HG02798 (cell line): ENCODE results near the gene FAM81A.
"Not testable (repeated sequence)": the region's sequence is repeated elsewhere in the genome, so short reads cannot be mapped to it uniquely, and the experiment has no call there.

Experiments used
- ATAC-seq: cut with Tn5 transposase; IDR thresholded peaks from one replicate; pipeline ENCODE4 v1.9.1; 2021; ENCODE audit warnings: mild to moderate bottlenecking; ENCODE audit not compliant: unreplicated experiment, poor library complexity

FAM81A gene

DNA sequence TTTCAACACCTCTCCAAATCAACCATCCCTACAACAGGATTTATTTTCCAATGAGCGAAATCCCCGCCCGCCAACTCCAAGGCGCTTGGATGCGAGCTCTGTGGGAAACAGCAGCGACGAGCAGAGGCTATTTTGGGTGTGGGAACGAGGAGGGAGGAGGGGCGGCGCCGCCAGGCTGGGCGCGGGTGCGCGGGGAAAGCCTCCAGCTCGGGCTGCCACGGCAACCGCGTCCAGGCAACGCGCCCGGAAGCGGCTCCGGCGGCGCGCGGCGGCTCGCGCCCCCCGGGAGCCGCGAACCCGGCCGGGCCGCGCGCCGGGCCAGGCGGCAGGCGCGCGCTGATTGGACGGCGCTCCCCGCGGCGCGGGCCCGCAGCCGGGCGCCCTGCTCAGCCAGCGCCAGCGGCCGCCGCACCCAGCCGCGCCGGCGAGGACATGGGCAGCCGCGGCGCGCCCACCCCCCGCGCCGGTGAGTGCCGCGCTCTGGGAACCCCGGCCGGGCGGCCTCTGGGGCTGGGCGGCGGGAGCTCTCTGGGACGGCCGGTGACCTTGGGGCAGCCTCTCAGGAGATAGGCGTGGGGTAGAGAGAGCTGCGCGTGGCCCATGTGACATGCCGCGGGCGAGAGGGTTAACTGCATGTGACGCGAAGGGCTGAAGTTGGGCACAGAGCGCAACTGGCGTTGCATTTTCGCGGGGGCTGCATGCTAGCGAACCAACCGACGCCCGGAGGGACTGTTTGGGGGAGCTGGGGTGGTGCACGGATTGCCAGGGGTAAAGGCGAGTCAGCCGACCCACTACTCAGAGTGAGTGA, at the start of gene FAM81A:
Gene FAM81A (plus strand): TSS at position 370 of the 808 bp plus-strand sequence. CDS start 20,441 bp downstream, outside the sequence.
- peak; percentile 79 for ATAC-seq

DNA sequence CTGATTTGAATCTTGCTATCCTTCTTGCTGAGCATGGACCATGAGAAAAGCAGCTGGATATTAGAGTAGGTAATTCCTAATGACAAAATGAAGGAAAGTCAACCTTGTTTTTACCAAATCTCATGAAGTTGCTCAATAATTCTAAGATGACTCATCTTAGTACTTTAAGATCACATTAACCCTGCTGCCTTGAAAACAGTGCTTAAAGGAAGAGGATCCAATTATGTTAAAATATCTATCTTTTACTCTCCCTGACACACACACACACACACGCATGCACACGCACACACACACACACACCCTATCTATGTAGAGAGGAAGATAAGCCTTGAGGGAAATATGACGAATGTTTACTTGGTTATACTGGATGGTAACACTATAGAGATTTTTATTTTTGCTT, 49.3 kb upstream of the FAM81A start:
- no peak for ATAC-seq

DNA sequence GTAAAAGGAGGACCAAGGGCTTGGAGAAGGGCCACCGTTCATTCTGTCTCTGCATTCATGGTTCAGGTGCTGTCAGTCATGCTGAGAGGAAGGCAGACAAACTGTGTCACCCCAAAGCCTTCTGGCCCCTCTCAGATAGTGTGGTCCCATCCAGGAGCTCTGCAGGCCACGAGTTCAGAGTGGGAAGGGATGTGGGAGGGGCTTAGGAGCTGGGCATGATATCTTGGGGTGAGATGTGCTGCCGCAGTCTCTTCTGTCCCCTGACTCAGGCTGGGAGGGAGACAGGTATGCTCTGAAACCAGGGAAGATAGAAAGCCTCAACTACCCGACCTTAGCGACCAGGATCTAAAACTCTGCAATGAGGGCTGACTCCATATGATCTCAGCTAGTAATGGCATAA, 45.7 kb upstream of the FAM81A start:
- ATAC-seq, result no peak

DNA sequence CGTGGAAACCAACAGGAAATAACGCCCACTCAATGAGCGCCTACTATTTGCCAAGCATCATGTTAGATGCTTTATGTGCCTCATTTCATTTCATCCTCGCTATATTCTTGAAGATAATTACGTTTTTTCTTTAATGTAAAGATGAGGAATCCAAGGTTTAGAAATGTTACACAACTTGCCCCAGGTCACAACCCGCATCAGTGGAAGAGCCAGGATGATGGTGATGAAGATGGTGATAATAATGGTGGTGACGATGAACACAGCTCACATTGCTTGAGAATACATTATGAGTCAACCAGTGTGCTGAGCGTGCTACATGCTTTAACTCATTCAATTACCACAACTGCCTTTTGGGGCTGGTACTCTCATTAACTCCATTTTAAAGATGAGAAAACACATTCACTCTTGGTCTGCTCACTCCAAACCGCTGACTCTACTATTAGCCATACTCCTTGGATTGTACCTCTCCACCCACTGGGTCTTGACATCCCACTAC, 43.8 kb upstream of the FAM81A start:
- ATAC-seq, result no peak

DNA sequence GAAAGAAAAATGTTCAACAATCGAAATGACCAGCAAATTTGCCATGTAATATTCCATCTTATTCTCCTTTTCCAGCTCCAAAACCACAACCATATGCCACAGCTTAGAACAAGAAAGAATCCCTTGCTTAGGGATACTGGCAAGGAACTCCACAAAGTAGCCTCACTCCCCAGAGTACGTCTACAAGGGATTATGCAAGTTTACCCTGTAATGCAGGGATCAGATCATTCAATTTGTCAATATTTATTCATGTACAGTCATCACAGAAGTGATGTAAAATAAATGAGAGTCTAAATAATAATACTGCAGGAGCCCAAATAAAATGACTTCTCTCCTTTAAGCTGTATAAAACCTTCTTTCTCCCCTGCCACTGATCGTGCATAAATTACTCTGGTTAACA, 41.8 kb upstream of the FAM81A start:
- no peak for ATAC-seq

DNA sequence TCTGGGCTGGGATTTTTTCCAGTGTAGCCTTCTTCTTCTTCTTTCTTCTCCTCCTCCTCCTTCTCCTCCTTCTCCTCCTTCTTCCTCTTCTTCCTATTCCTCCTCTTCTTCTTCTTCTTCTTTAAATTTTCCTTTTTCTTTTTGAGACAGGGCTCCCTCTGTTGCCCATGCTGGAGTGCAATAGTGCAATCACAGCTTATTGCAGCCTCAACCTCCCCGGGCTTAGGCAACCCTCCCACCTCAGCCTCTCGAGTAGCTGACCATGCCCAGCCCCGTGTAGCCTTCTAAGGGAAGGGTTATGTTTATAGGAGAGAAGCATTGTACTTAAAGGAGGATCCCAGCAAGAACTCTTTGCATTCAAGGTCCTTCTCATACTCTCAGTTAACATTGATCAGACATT, 41.3 kb upstream of the FAM81A start:
- no peak for ATAC-seq

DNA sequence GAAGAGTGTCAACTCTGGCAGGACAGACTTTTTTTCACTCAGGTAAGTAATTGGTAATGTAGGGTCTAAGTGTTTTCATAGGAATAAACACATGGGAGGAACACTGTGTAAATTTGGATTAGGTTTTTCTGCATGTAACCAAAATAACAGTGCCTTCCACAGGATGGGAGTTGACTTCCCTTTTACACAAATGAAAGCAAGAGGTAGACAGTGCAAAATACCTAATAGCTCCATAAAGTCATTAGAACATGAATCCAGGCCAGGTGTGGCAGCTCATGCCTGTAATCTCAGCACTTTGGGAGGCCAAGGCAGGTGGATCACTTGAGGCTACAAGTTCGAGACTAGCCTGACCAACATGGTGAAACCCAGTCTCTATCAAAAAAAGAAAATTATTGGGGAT, 39.8 kb upstream of the FAM81A start:
- no peak for ATAC-seq

DNA sequence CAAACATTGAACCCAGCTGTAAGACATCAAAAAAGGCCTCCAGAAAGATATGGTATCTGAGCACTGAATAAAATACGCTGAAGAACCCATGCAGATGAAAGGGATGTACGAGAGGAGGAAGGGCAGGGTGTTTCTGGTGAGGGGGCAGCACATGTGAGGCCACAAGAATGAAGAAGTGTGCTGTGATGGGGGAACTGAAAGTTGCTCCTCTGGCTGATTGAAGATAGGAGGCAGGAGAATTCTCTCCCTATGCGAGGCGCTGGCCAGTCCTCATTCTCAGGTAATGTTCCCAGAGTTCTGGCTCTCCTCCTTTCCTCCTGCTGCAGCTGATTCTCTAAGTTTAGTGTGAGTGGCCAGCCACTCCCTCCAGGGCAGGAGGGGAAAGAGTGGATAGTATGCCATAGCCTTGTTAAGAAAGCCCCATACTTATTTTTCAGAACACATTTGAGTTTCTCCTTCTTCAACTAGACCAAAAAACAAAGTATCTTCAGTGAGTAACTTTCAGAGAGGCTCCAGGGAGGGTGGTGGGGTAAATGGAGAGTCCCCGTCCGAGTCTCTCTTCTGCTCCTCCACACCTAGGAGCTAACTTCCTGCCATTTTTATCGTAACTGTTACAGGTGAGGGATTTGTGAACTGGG, 38.4 kb upstream of the FAM81A start:
- peak; percentile 77 for ATAC-seq

DNA sequence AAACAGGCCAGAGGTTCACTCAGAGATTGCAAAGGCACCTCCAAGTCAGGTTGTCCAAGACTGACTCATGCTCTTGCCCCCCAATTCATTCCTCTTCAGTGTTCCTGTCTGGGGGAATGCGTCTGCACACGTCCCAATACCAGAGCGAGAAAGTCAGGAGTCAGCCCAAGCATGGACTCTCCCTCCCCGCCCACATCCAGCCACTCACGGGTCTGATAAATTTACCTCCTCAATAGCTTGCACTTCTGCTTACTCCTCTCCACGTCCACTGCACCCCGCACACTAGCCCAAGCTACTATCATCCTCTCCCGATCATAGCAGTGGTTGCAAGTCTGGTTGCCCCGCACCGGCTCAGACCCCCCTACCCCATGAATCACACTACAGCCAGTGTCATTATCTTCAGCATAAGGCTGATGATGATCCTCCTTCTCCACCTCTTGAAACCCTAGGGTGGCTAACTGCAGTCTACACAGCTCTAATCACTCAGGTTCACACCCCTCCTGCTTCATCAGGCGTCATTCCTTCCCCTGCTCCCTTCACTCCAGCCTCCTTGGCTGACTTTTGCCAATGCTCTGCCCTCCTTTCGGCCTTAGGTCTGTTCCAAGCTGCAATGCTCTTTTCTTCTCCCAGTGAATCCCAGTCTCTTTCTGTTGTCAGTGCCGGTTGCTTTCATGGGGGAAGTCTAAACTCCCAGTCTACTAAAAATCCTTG, 37.7 kb upstream of the FAM81A start:
- peak; percentile 13 for ATAC-seq

DNA sequence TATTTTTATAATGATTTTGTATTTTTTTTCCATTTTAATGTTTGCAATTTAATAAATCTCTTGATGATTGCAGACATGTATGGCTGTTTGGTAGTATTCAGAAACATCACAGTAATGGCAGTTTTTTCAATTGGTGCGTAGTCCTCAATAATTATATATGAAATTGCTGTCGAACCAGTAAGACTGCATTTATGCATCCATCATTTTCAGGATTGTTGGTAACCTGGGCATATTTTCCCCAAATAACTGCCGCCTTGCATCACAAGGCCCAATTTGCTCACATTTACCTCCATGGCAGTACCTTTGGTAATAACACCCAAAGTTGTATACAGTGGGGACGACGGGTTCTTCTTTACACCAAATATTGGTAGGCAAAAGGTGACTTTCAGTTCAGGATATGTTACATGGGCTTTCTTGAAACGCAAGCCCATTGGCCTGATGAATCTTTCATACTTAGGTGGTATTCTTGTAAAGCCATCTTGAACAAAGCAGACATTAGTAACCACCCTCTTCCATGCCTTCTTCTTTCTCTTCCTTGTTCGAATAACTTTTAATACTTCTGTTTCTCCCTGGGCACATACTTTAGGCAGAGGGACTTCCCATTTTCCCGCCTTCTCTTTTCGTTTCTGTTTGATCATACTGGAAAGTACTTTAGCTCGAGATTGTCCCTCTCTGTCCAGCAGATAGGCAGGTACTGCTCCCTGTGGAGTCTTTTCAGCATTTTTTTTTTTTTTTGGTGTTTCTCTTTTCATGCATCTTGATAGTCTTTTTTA, 36.7 kb upstream of the FAM81A start:
- not testable (repeated sequence) for ATAC-seq

DNA sequence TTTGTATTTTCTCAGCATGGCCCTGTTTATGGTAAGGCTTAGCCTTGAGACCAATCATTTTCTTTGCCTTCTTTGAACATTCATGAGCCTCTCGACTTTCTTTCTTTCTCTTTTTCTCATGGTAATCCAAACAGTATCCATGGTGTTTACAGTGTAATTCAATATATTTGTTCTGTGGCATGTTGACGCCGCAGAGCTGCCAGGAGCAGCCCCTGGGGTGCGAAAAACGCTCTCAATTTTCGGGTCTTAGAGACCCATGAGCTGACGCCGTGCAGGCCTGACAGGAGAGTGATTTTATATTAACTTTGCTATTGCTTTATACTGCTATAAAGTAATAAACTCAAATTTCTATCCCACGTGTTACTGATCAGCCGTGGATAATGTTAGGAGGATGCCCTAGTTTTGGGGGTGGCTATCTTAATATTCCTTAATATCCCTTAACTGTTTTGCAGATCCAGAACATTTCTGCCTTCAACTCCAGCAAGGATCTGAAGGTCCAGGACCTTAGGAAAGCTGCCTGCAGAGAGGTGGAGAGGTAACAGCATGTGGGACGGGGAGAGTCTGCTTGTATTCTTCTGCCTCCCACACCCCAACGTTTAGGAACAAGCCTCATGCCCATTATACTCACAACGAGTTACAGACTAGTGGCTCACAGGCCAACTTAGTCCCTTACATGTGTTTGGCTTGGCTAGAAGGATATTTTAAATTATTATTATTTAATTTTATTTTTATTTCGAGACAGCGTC, 36.0 kb upstream of the FAM81A start:
- no peak for ATAC-seq

DNA sequence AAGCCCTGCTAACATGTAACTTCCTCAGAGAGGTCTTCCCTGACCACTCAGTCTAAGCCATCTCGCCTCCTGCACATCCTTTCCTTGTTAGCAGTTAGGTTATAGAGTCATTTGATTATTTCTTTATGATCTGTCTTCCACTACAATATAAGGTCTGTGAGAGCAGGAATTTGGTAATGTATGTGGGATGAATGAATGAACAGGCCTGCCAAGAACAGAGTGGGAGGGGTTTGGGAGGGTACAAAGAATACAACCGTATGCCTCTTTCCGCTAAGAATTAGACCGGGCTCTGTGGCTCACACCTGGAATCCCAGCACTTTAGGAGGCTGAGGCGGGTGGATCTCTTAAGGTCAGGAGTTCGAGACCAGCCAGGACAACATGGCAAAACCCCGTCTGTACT, 32.9 kb upstream of the FAM81A start:
- no peak for ATAC-seq

DNA sequence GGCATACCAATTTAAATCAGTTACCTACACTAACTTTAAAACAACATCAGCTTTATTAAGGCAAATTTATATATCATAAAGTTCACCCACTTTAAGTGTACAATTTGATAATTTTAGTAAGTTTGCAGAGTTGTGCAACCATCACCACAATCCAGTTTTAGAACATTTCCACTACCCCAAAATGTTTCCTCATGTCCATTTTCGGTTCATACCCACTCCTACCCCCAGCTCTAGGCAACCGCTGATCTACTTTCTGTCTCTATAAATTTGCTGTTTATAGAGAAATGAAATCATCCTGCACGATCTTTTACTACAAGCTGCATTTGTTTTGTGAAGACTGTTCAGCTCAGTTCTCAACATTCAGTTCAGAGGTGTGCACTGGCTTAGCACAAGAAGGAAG, 31.5 kb upstream of the FAM81A start:
- ATAC-seq, result peak; percentile 40

DNA sequence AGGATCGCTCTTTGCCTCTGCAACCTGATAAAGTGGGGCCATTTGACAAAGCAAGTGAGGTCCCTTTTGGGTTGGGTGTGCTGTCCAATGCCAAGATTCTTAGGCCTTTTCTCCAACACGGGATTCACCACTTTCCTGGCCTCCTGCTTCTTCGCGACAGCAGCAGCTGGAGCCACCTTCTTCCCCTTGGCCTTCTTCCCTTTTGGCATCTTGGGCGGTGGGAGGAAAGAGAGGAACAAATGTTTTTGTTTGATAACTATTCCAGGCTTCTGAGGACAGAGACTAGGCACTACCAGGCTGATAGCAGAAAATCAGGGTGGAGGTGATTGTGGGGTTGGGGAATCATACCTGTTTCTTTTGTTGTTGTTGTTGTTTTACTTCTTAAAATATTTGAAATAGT, 30.0 kb upstream of the FAM81A start:
- ATAC-seq, result no peak

DNA sequence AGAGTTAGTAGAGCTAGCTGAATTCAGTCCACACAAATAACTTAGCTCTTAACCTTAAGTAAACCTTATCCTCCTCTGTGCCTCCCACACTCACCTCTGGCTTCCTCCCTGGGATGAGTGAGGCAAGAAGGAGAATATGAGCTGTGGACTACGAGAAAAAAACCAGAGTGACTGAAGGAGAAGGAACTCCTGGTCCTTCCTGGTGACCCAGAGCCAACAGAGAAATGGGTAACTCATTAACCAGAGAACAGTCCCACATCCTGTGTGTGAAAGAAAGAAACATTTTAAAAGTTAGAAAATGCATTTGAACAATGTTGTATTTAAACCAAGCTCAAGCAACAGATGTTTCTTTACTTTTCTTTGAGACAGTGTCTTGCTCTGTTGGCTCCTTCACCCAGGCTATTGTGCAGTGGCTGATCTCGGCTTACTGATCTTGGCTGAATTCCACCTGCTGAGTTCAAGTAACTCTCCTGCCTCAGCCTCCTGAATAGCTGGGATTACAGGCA, 27.5 kb upstream of the FAM81A start:
- no peak for ATAC-seq

DNA sequence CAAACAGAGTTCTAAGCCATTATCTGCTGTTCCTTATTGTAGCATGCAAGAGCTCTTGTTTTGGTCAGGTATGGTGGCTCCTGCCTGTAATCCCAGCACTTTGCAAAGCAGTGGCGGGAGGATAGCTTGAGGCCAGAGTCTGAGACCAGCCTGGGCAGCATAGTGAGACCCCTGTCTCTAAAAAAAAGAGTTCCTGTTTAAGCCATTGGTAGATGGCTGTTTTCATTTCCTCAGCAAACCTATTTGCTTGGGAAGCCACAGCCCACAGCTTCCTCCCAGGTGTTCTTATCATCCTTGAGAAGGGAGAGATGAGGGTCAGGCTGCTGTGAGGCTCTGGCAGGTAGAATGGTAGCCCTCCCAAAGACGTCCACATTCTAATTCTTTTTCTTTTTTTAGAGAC, 24.4 kb upstream of the FAM81A start:
- no peak for ATAC-seq

DNA sequence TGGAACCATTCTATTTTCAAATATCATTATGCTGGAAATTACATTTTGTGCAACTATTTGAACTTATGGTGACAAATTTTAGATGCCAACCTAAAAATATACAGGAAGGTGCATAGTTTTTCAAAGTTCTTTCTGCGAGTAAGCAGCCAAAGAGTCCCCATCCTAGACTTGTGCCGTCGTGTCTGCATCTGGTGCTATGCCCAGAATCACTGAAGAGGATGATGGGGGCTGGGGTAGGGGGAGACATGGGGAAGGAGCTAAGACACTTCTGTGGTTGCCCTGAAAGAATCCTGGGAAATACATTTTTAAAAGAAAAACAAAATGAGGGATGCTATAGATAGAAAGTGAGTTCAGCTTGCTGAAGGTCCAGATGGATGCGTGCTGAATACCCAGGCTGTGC, 21.2 kb upstream of the FAM81A start:
- ATAC-seq, result no peak

DNA sequence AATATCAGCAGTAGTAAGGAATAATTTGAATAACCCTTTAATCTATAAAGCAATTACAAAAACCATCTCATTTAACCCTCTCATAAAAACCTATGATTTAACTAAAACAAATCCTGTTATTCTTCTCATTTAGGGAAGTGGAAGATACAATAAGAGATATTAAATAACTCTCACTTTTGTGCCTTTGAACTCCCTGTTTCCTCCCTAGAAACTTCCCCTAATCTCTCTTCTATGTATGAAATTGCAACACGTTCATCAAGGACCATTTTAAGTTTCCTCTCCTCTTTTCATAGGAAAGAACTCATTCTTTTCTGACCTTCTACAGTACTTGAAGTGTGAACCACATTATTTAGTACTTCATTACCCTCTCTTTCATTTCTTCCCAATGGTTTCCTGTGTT, 18.8 kb upstream of the FAM81A start:
- ATAC-seq, result no peak

DNA sequence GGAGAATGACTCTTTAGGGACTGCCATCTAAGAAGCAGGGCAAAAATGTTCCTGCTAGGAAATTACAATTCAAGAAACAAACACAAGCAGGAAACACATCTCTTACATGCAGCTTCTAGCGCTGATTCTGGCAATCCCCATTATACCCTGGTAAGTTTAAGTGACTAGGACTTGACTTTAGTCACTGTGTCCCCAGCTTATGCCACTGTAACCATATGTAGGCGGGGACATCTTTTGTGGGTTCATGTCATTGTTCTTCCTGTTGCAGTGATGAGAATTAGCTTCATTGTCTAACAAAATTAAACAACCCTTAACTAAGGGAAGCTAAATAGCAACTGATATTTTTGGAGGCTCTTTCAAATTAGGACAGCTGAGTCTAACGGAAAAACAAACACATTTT, 17.9 kb upstream of the FAM81A start:
- ATAC-seq, result no peak
